ENCODE results near the gene WDR20.
"Not testable (repeated sequence)": the region's sequence is repeated elsewhere in the genome, so short reads cannot be mapped to it uniquely, and the experiment has no call there.

WDR20 gene

DNA sequence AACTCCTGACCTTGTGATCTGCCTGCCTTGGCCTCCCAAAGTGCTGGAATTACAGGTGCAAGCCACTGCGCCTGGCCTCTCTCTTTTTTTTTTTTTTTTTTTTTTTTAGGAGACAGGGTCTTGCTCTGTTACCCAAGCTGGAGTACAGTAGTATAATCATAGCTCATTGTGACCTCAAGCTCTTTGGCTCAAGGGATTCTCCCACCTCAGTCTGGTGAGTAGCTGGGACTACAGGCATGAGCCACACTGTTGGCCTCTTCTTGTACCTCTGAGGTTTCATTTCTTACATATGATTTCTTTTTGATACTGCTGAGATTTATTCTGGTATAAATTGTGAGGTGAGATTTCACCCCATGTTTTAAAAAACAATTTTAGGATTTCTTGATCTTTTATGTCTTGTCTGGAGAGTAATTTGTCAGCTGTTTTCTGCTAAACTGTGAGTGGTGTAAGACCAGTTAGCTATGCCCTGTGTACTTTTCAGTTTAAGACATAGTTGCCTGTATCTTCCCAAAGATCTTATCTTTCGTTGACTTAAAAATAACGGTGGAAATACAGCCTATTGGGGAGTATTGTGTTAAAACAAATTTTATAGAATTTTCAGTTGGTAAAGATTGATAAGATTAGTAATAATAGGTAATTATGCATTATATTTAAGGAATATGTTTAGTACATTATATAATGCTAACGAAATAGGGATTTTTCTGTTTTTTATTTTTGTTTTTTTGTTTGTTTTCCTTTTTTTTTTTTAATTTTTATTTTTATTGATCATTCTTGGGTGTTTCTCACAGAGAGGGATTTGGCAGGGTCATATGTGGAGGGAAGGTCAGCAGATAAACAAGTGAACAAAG, 31.7 kb downstream of the WDR20 start:
- DNase-seq (ENCODE audit: low read depth) = no peak

DNA sequence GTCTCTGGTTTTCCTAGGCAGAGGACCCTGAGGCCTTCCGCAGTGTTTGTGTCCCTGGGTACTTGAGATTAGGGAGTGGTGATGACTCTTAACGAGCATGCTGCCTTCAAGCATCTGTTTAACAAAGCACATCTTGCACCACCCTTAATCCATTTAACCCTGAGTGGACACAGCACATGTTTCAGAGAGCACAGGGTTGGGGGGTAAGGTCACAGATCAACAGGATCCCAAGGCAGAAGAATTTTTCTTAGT, 32.2 kb downstream of the WDR20 start:
- not testable (repeated sequence) for DNase-seq (ENCODE audit: low read depth)

DNA sequence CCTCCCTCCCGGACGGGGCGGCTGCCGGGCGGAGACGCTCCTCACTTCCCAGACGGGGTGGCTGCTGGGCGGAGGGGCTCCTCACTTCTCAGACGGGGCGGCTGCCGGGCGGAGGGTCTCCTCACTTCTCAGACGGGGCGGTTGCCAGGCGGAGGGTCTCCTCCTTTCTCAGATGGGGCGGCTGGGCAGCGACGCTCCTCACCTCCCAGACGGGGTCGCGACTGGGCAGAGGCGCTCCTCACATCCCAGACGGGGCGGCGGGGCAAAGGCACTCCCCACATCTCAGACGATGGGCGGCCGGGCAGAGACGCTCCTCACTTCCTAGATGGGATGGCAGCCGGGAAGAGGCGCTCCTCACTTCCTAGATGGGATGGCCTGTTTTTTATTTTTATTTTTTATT, 33.0 kb downstream of the WDR20 start:
- DNase-seq (ENCODE audit: low read depth) = not testable (repeated sequence)

DNA sequence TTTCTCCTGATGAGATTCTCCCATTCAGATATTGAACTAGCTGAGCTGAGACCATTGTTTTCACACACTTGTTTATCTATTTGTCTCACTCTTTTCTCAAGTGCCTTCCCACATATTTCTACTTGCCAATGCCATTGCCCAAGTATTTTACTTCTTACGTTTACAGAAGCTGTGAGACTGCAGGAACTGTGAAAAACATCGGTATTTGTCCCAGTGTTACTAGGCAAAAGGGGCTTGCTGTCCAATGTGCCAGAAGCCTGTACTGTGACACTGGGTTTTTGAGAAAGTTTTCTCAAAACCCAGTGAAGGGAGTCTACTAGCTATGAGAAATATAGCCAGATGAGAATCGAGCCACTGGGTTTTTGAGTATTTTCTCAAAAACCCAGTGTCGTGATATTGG, 37.5 kb downstream of the WDR20 start:
- no peak for DNase-seq (ENCODE audit: low read depth)

DNA sequence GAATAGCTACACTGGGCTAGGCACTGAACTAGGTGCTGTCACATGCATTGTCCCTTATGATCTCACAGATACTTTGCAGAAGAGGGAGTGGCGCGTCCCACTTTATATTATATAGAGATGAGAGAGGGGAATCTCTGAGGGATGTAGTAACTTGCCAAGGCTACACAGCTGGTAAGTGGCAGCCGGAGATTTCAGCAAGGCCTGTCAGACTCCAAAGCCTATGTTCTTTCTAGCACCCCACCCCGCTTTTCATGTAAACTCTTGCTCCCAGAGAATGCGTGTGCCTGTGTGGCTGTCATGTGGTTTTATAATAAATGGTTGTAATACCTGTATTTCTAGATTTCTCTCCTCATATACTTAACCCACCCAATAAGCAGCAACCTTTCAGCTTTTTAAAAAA, 39.1 kb downstream of the WDR20 start:
- no peak for DNase-seq (ENCODE audit: low read depth)

DNA sequence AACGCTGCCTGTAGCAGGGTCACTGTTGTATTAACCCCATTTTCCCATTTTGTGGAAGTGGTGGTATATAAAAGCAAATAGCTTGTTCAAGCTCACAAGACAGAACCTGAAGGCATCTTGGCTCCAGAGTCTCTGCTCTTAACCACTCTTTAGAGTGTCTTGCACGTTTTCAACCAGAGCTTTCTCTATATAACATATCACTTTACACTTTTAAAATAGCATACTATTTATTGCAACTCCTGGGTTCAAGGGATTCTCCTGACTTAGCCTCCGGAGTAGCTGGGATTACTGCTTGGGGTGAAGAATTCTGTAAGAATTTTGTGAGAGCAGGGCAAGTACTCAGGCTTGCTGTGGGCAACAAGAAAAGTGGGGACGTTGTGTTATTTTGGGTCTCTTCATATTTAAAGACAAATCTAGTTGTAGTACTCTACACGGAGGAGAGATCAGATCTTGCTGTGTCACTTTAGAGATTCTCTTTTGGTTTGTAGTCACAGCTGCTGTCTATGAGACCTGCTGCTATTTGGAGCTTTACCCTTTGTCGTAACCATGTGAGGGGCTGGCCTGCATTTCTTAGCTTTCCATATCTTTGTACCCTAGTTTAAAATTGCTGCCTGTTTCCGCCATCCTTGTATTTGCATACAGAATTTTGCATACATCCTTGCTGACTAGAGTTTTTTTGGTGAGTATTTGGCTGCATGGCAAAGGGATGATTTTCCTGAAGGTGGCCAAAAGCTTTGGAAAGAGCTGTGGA, 40.7 kb downstream of the WDR20 start:
- DNase-seq (ENCODE audit: low read depth) = no peak

DNA sequence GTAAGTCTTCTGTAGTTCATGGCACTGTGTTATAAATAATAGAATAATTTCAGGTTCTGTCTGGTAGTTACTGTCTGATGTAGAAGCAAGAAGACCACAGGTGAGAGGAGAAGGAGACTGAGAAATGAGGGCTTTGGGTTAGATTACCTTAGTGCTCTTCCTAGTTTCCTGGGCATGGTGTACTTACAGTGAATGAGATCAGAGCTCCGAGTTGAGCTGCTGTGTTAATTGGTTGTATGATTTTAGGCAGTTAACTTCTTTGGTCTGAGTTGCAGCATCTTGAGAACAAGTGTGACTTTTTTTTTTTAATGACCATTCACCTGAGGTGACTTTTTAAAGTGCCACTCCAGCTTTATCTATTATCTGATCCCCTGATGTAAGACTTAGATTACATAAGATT, 41.5 kb downstream of the WDR20 start:
- DNase-seq (ENCODE audit: low read depth) = no peak

DNA sequence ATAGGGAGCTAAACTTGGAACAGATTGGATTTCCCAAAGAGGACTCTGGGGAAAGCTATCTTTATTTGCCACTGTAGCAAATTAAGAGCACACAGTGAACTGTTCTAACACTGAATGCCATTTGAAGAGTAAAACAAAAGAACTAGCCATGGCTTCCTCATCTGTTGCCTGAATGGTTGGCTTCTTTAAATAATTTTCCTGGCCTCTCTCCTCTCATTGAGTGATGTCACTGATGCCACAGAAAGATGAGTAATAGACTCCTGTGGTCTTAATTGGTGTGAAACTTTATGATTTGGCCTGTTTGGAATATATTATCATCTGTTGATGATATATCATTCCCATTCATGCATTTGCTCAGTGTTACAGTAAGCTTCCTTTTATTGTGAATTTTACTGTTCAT, 42.5 kb downstream of the WDR20 start:
- DNase-seq (ENCODE audit: low read depth) = no peak

DNA sequence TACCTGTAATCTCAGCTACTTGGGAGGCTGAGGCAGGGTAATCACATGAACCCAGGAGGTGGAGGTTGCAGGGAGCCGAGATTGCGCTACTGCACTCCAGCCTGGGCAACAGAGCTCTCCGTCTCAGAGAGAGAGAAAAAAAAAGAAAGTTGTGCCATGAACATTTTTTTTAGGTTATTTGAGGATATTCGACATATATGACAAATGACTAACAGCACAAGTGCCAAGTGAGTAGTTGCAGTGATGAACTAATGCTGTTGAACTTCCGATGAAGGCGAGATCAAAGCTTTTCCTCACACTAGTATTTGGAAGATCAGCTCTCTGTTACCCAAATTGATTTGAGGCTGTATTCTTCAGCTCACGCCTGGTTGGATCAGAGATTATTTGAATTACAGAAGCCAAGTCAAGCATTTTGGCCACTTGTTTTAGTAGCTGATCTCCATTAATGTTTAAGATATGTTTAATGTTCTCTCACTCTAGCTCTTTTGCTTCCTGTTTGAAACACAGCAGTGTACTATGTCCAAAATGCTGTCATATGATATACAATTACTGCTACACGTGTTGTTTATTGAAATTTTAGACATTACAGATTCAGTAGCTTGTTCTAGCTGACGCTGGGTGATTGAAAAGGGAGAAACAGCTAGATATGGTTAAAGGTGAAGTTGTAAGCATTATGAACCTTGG, 43.4 kb downstream of the WDR20 start:
- DNase-seq (ENCODE audit: low read depth) = no peak

DNA sequence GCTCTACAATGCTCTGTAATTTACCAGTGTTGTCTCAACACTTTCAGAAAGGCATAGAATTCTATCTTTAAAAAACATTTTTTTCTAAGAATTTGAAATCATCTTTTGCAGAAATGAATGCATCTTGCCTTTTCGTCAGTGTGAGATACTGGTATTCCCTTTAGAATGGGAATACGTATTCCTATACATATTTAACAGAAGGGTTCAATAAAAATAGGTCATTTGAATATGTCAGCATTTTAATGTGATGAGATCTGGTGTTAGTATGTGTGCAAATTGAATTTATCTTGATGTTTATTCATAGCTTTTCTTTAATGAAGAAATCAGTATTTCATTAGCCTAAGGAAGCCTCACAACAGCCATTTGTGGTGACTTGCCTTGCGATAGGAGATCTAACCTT, 44.2 kb downstream of the WDR20 start:
- no peak for DNase-seq (ENCODE audit: low read depth)

DNA sequence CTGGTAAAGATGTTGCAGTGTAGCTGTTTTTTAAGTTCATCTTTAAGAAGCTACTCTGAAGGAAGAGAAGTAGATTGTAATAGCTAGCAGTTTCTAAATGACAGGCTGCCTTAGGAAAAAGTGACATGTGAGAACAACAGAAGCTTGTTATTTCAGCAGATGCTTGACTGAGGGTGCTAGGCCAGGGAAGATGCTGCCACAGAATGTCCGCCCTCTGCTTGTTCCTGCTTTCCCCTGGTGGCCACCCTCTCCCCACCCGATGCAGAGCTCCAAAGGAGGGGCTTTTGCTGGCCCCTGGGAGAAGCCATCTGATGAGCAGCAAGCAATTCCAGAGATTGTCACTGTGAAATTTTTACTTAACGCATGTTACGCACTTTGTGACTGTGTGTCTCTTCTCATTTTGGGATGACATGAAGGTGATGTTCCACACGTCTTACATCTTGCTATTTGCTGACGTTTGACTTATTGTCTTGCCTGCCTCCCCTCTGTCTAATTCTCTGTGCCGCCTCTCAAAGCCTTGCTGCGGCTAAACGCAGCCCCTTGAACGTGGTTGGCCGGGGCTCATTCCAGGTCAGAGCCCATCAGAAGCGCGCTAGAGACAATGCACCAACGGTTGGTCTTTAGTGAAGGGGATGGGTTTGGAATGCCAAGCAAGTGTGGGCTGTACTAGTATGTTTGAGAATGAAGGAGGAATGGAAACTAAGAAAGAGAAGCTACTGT, 44.8 kb downstream of the WDR20 start:
- no peak for DNase-seq (ENCODE audit: low read depth)

DNA sequence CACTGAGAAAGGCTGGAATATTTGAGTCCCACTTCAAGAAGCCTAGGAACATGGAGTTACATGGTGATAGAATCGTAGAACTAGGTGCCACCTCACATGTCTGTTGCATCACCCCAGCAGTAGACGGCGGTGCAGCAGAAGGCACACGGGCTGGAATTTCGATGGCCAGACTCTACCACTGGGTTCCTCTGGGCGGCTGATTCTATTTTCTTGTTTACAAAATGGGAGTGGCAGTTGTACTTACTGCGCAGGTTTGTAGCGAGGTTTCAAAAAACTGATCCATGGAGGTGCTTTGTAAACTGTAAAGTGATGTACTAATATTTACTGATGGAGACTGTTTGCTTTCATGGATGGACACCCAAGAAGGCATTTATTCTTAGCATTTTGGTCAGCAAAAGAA, 45.7 kb downstream of the WDR20 start:
- no peak for DNase-seq (ENCODE audit: low read depth)

DNA sequence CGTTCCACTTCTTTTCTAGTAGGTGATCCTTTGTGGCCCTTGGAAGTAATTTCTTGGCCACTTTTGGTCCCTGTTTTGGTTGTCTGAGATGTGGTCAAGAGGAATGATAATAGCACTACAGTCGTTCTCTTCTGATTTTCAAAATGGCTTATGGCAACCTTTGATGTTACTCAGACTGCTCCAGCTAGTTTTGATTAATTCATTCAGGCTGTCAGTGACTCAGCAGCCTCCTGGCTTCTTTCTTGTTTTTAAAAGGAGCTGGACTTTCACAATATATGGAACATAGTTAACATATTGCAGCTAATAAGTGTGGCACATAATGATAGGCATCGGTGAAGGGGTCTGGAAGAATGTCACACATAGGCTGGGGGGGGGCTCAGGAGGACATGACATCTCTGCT, 47.3 kb downstream of the WDR20 start:
- DNase-seq (ENCODE audit: low read depth) = no peak

DNA sequence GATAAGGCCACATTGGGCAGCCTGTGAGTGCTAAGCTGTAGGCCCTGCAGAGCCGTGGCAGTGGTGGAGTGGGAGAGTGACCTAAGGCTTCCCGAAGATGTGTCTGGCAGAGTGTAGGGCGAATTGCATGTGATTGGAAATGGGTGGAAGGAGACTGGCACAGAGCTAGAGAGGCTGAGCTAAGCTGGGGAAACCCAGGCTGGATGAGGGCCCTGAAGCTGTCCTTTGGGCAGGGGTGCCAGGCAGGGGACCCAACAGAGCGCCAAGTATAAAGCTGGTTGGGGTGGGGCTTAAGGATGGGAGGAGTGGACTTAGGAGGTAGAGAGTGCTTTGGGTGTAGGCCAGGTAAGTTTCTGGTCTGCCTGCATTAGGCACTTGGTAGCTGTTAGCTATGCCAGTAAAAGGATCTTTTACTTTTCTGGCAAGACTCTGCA, 47.9 kb downstream of the WDR20 start:
- no peak for DNase-seq (ENCODE audit: low read depth)

DNA sequence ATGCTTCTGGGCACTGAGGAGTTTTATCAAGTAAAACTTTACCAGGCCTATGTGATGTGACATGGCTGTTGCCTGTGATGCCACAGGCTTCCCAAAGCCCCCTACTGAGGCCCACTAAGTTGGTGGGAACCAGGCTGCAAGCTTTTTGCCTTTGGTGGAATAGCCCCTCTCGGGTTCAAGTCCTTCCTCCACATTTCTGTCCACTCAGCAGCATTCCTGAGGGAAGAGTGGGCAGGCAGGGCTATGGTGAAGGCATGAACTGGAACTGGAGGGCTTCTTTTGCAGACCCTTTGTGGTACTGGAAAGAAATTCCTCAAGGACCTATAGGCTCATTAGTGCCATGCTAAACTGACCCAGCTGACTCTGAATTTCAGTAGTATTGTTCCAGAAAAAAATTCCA, 48.5 kb downstream of the WDR20 start:
- DNase-seq (ENCODE audit: low read depth) = no peak

DNA sequence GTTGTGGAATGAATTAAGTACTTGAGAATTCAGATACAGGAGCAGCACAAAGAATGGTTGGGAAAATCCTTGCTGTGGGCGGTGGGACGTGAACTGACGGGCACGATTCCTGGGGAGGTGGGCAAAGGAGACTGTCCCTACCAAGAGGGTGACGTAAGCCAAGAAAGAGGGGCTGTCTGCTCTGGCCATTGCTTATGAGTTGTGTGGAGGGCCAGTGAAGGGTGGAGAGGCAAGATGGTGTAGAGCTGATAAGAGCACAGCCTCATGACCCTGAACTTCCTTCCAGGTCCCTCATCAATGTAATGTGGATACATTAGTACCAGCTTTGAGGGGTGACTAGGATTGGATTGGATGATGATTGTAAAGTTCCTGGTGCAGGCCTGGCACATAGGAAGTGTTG, 50.2 kb downstream of the WDR20 start:
- DNase-seq (ENCODE audit: low read depth) = no peak

DNA sequence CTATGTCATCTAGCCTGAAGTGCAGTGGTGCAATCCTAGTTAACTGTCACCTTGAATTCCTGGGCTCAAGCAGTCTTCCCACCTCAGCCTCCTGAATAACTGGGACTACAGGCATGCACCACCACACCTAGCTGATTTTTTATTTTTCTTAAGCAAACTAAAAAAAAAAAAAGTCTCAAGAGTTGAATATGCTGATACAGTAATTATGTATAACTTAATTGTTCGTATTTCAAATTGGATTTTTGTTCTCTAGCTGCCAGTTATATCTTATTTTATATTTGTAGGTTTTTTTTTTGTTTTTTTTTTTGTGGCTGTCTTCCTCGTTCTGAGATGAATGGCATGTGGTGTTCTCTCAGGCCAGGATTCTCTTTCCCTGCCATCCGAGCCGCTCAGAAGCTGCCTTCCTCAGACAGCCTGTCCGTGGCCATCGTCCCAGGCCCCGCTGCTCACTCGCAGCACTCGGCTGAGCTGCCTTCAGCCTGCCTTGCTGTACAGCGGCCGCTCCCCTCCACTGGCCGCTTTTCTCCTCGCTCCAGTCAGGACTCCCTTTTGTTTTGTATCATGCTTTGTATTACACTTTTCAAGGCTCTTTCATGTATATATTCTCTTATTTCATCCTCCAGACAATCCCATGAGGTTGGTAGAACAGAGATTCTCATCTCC, 53.3 kb downstream of the WDR20 start:
- no peak for DNase-seq (ENCODE audit: low read depth)

DNA sequence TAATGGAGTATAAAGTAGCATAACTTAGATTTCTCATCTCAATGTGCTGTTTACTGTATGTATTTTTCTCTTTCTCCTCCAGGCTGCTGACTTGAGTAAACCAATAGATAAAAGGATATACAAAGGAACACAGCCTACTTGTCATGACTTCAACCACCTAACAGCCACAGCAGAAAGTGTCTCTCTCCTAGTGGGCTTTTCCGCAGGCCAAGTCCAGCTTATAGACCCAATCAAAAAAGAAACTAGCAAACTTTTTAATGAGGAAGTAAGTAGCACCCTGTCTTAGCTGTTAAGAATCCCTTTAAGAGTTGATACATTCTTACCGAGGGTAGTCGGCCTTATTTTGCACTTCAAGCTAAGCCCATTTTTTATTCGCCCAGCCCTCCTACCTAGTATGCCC, 55.2 kb downstream of the WDR20 start:
- no peak for DNase-seq (ENCODE audit: low read depth)

DNA sequence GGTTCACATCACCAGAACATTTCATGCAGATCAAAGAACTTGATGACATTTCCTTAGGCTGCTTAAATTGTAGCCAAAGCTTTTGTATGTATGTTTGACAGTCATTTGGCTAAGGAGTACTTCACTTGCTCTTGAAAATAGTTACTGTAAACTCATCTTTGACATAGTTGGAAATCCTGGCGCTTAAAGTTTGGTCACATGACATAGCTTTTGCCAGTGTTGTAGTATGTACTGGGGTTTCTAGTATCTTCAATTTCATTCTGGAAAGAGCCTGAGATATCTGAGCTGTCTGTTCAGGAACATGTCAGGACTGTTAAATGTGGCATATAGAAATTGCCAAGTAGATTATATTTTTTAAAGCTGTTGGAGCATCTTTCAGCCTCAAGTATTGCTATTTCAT, 55.7 kb downstream of the WDR20 start:
- DNase-seq (ENCODE audit: low read depth) = no peak

DNA sequence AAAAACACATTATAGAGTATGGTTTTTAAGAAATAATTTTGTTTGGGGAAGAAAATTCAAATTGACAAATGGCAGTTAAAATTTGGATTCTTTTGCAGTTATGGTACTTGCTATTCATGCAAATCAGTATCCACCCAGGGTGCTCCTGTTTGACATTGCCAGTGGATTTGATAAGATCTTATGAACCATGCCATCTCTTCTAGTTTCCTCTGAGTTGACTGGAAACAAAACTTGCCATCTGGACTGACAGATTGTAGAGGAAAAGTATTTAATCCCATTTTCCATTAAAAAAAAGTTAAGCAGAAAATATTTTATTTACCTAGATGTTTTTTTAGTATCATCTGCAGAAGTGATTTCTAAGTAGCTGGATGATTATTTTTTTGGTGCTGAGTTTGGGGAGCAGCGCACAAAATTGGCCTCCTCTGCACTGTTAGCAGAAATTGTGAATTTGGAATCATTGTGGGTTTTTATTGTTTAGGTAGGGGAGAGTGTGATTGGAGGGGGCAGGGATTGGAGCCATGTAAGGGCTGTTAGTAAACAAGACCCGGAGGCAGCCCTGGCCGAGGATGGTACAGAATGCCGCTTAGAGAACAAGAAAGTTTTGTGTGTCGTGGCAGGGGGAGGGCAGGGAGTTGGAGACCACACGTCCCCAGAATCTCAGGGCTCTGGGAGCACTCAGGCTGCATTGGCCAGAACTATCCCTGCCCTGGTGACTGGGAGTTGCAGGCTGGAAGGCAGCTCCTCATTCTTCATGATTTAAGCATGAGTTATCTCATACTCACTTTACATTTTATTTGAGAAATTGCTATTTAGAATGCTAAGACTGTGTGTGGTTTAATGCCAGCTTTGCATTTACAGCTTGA, 56.6 kb downstream of the WDR20 start:
- no peak for DNase-seq (ENCODE audit: low read depth)

DNA sequence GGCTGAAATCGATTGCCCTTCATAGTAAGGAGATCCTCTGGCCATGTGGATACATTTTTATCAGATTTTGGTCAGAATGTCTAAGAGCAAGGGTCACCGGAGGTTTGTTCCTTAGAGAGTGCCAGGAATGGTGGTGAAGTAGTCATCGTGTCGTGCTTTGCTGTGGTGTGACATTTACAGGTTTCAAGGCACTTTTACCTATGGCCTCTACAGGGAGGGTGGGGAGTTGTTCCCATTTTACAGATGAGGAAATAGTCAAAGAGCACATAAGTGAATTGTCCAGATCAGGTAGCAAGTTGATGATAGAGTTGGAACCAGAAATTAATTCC, 57.2 kb downstream of the WDR20 start:
- DNase-seq (ENCODE audit: low read depth) = no peak

All from CMK (cell line).